Measurements from ENCODE around the gene WASF3.

WASF3 gene

DNA sequence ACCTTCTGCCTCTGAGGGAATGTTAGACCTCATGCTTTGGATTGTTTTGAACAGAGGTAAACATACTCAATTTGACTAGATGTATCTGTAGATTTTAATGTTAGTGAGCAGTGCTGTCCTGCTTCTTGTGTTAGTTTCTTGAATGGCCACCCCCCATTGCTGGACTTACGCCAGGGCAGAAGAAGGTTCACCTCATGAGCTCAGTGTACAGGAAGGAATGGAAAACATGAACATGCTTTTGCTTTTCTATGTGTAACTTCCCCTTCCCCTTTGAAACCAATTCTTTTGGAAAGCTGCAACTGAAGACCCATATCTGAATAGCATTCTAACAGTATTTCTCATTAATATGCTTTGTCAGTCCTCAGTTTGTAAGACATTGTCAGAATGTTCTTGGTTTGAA lies 32.3 kb downstream of the WASF3 start:
- Histone ChIP-seq H3K79me2 (ENCODE audit: insufficient read depth, low read length) (no peaks in the 10 kb centered on the region), H2AFZ (ENCODE audit: low read length) (no peak overlapping the region), H3K4me2 (ENCODE audit: low read length) (no peak overlapping the region), H3F3A (ENCODE audit: insufficient read depth, low read length) (no peaks in the 10 kb centered on the region), H3K9me3 (ENCODE audit: low read length) (no peaks in the 10 kb centered on the region), H4K20me1 (ENCODE audit: insufficient read depth, low read length) (no peaks in the 10 kb centered on the region), H3K9ac (ENCODE audit: low read length) (no peak overlapping the region), H3K27ac (ENCODE audit: low read depth, low read length, poor library complexity, severe bottlenecking) (no peak overlapping the region), H3K4me1 (ENCODE audit: insufficient read depth, low read length, severe bottlenecking) (no peaks in the 10 kb centered on the region), H3K9me2 (ENCODE audit: low read depth, low read length) (no peaks in the 10 kb centered on the region), H3K4me3 (ENCODE audit: low read depth, low read length, poor library complexity, severe bottlenecking) (no peak overlapping the region), H3K36me3 (ENCODE audit: insufficient read depth, low read length) (no peaks in the 10 kb centered on the region), H3K27me3 (ENCODE audit: insufficient read depth, low read length) (no peaks in the 10 kb centered on the region)
- no peak for TF ChIP-seq EZH2 (IDR thresholded peaks at IDR 0.05; ENCODE audit: borderline replicate concordance, low read length)
- TF ChIP-seq, protein P1, sequence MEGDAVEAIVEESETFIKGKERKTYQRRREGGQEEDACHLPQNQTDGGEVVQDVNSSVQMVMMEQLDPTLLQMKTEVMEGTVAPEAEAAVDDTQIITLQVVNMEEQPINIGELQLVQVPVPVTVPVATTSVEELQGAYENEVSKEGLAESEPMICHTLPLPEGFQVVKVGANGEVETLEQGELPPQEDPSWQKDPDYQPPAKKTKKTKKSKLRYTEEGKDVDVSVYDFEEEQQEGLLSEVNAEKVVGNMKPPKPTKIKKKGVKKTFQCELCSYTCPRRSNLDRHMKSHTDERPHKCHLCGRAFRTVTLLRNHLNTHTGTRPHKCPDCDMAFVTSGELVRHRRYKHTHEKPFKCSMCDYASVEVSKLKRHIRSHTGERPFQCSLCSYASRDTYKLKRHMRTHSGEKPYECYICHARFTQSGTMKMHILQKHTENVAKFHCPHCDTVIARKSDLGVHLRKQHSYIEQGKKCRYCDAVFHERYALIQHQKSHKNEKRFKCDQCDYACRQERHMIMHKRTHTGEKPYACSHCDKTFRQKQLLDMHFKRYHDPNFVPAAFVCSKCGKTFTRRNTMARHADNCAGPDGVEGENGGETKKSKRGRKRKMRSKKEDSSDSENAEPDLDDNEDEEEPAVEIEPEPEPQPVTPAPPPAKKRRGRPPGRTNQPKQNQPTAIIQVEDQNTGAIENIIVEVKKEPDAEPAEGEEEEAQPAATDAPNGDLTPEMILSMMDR (IDR thresholded peaks at IDR 0.05; ENCODE audit: low read length), result no peak

DNA sequence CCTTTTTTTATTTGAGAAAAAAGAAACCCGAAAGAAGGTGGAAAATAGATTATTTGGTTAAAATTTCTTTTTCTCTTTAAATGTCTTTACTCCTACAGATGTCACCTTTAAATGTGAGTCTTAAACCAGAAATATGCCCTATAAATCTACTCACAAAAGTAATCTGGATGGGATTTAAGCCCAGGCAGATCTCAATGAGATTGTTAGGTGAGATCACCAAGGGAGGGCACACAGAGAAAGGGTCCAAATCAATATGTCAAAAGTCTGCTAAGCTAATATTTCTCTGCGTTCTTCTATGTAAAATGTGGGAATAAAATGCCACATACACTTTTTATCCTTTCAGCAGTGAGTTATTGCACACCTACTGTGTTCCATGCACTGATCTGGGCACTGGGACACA lies 32.9 kb downstream of the WASF3 start:
- no peak overlapping the region for H3K27ac ChIP-seq (ENCODE audit: low read depth, low read length, poor library complexity, severe bottlenecking)
- no peaks in the 10 kb centered on the region for H3K4me1 ChIP-seq (ENCODE audit: insufficient read depth, low read length, severe bottlenecking)
- no peak overlapping the region for H2AFZ ChIP-seq (ENCODE audit: low read length)
- H3K36me3 ChIP-seq (ENCODE audit: insufficient read depth, low read length), result no peaks in the 10 kb centered on the region
- H3K4me2 ChIP-seq (ENCODE audit: low read length), result no peak overlapping the region
- no peak overlapping the region for H3K4me3 ChIP-seq (ENCODE audit: low read depth, low read length, poor library complexity, severe bottlenecking)
- no peaks in the 10 kb centered on the region for H3K9me2 ChIP-seq (ENCODE audit: low read depth, low read length)
- no peaks in the 10 kb centered on the region for H4K20me1 ChIP-seq (ENCODE audit: insufficient read depth, low read length)
- H3K79me2 ChIP-seq (ENCODE audit: insufficient read depth, low read length), result no peaks in the 10 kb centered on the region
- H3K9ac ChIP-seq (ENCODE audit: low read length), result no peak overlapping the region
- H3F3A ChIP-seq (ENCODE audit: insufficient read depth, low read length), result no peaks in the 10 kb centered on the region
- no peaks in the 10 kb centered on the region for H3K9me3 ChIP-seq (ENCODE audit: low read length)
- H3K27me3 ChIP-seq (ENCODE audit: insufficient read depth, low read length), result no peaks in the 10 kb centered on the region
- TF ChIP-seq, protein P1 (IDR thresholded peaks at IDR 0.05; ENCODE audit: low read length), result no peak
- no peak for TF ChIP-seq EZH2 (IDR thresholded peaks at IDR 0.05; ENCODE audit: borderline replicate concordance, low read length)

DNA sequence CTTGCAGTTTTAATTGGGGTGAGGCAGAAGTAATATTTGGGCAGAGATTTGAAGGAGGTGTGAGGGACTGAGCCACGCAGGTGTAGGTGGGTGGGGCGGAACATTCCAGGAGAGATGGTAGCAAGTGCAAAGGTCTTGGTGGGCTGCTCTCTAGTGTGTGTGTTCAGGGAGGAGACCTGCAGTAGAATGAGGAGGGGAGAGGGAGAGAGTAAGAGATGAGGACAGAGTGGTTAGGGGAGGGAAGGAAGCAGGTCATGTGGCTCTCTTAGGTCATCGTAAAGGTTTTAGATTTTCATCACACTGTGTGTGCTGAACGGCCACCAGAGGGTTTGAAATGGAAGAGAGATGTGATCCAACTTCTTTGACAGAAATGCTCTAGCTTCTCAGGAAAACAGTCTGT lies 33.5 kb downstream of the WASF3 start:
- H3K4me1 ChIP-seq (ENCODE audit: insufficient read depth, low read length, severe bottlenecking), result no peaks in the 10 kb centered on the region
- H3K4me2 ChIP-seq (ENCODE audit: low read length), result no peak overlapping the region
- no peaks in the 10 kb centered on the region for H3K36me3 ChIP-seq (ENCODE audit: insufficient read depth, low read length)
- TF ChIP-seq, protein P1 (IDR thresholded peaks at IDR 0.05; ENCODE audit: low read length), result no peak
- no peak for TF ChIP-seq EZH2 (IDR thresholded peaks at IDR 0.05; ENCODE audit: borderline replicate concordance, low read length)
- H3K79me2 ChIP-seq (ENCODE audit: insufficient read depth, low read length), result no peaks in the 10 kb centered on the region
- no peaks in the 10 kb centered on the region for H3K9me3 ChIP-seq (ENCODE audit: low read length)
- H3K9me2 ChIP-seq (ENCODE audit: low read depth, low read length), result no peaks in the 10 kb centered on the region
- H3K27me3 ChIP-seq (ENCODE audit: insufficient read depth, low read length), result no peaks in the 10 kb centered on the region
- no peak overlapping the region for H2AFZ ChIP-seq (ENCODE audit: low read length)
- no peak overlapping the region for H3K27ac ChIP-seq (ENCODE audit: low read depth, low read length, poor library complexity, severe bottlenecking)
- no peaks in the 10 kb centered on the region for H3F3A ChIP-seq (ENCODE audit: insufficient read depth, low read length)
- no peaks in the 10 kb centered on the region for H4K20me1 ChIP-seq (ENCODE audit: insufficient read depth, low read length)
- H3K9ac ChIP-seq (ENCODE audit: low read length), result no peak overlapping the region
- no peak overlapping the region for H3K4me3 ChIP-seq (ENCODE audit: low read depth, low read length, poor library complexity, severe bottlenecking)
